NCI-H345 treated with DMSO at 0.1 percent for 48 hours (cell line): Measurements from ENCODE around the gene WASL.
"Not testable (repeated sequence)": the region's sequence is repeated elsewhere in the genome, so short reads cannot be mapped to it uniquely, and the experiment has no call there.

Experiments
- DNase-seq: peaks from one replicate; lab custom pipeline; 2025; ENCODE audit not compliant: unreplicated experiment; lab: John Stamatoyannopoulos, UW

The WASL gene

GRCh38 chr7:123734498-123734897 is 14.3 kb downstream of the WASL start:
- DNase-seq, result no peak

- DNase-seq, result no peak
Measured at GRCh38 chr7:123732413-123733091, 16.3 kb downstream of the WASL start.

GRCh38 chr7:123729218-123729578 is 19.6 kb downstream of the WASL start:
- no peak for DNase-seq

GRCh38 chr7:123727071-123727837 is 21.5 kb downstream of the WASL start:
- DNase-seq, result no peak

GRCh38 chr7:123725586-123726171 is 23.1 kb downstream of the WASL start:
- DNase-seq, result no peak

- no peak for DNase-seq
Measured at GRCh38 chr7:123724817-123725253, 24.0 kb downstream of the WASL start.

- DNase-seq, result no peak
Measured at GRCh38 chr7:123723913-123724312, 24.9 kb downstream of the WASL start.

- not testable (repeated sequence) for DNase-seq
Measured at GRCh38 chr7:123720527-123720926, 28.3 kb downstream of the WASL start.

GRCh38 chr7:123719197-123719721 is 29.5 kb downstream of the WASL start:
- no peak for DNase-seq

GRCh38 chr7:123718773-123719172 is 30.0 kb downstream of the WASL start:
- no peak for DNase-seq

- DNase-seq, result no peak
Measured at GRCh38 chr7:123717689-123718088, 31.1 kb downstream of the WASL start.

- no peak for DNase-seq
Measured at GRCh38 chr7:123716877-123717276, 31.9 kb downstream of the WASL start.

GRCh38 chr7:123715799-123716198 is 33.0 kb downstream of the WASL start:
- DNase-seq, result no peak

GRCh38 chr7:123715198-123715597 is 33.6 kb downstream of the WASL start:
- no peak for DNase-seq

- DNase-seq, result no peak
Measured at GRCh38 chr7:123714296-123715080, 34.3 kb downstream of the WASL start.

- DNase-seq, result no peak
Measured at GRCh38 chr7:123712619-123713018, 36.2 kb downstream of the WASL start.

- DNase-seq, result no peak
Measured at GRCh38 chr7:123711832-123712293, 36.9 kb downstream of the WASL start.

- DNase-seq, result no peak
Measured at GRCh38 chr7:123710683-123711082, 38.1 kb downstream of the WASL start.

- DNase-seq, result no peak
Measured at GRCh38 chr7:123709525-123709924, 39.3 kb downstream of the WASL start.

- no peak for DNase-seq
Measured at GRCh38 chr7:123705211-123705901, 43.4 kb downstream of the WASL start.
